GM18502 (cell line): ENCODE measurements around the gene CEL.

Source experiments
- ATAC-seq: cut with Tn5 transposase; IDR thresholded peaks from one replicate; pipeline ENCODE4 v1.9.1; 2021; ENCODE audit warnings: mild to moderate bottlenecking; ENCODE audit not compliant: unreplicated experiment, poor library complexity

CEL gene

GRCh38 chr9:133101356-133102189 lies 39.8 kb downstream of the CEL start:
- ATAC-seq = no peak

GRCh38 chr9:133102190-133103021 lies 40.6 kb downstream of the CEL start:
- ATAC-seq = no peak

- no peak for ATAC-seq
Measured at GRCh38 chr9:133103183-133103986, 41.6 kb downstream of the CEL start.

GRCh38 chr9:133103987-133104505 lies 42.3 kb downstream of the CEL start:
- ATAC-seq = no peak

- ATAC-seq = no peak
Measured at GRCh38 chr9:133104718-133105460, 43.1 kb downstream of the CEL start.

GRCh38 chr9:133105461-133105770 lies 43.6 kb downstream of the CEL start:
- no peak for ATAC-seq

- no peak for ATAC-seq
Measured at GRCh38 chr9:133106511-133107244, 44.9 kb downstream of the CEL start.

GRCh38 chr9:133107245-133107722 lies 45.5 kb downstream of the CEL start:
- ATAC-seq = no peak

GRCh38 chr9:133107961-133108793 lies 46.4 kb downstream of the CEL start:
- no peak for ATAC-seq

GRCh38 chr9:133108794-133109641 lies 47.2 kb downstream of the CEL start:
- no peak for ATAC-seq

GRCh38 chr9:133109931-133110650 lies 48.3 kb downstream of the CEL start:
- no peak for ATAC-seq

GRCh38 chr9:133111808-133112662 lies 50.3 kb downstream of the CEL start:
- no peak for ATAC-seq

GRCh38 chr9:133112663-133113026 lies 50.9 kb downstream of the CEL start:
- no peak for ATAC-seq

GRCh38 chr9:133113163-133113948 lies 51.6 kb downstream of the CEL start:
- ATAC-seq = no peak
